Natural killer cell (primary cell): ENCODE results near the gene CATSPERE. TPM values are rescaled to one million over a fixed set of nuclear protein-coding genes. Genes with fewer than 3 reads are reported as not detected.

Experiments used
- ATAC-seq, 3 donors: fragments of 150-1000 bp in 2 of 3; fragments of 200-7000 bp in 1 of 3; cut with Tn5 transposase; 1 replicate in 1 of 3; 2 replicates in 2 of 3; pipeline ENCODE4 v1.10.0; 2021; ENCODE audit warnings: mild to moderate bottlenecking in 2 of 3, moderate library complexity in 2 of 3
- DNase-seq, 2 donors: peaks; one replicate each; pipeline versions ENCODE4 v3.0.0 to v3.0.0-alpha.2; 2013 to 2021; ENCODE audit warnings: mixed read lengths in 1 of 2
- H3K27ac ChIP-seq: one replicate; pipeline ENCODE4 v1.5.1; 2013; ENCODE audit warnings: mild to moderate bottlenecking, low read length
- H3K27me3 ChIP-seq: one replicate; pipeline ENCODE4 v1.6.1; 2013; ENCODE audit warnings: low read length; ENCODE audit not compliant: control insufficient read depth, insufficient read depth
- H3K36me3 ChIP-seq: one replicate; pipeline ENCODE4 v1.6.1; 2013; ENCODE audit warnings: low read length; ENCODE audit not compliant: control insufficient read depth, insufficient read depth
- H3K4me1 ChIP-seq: one replicate; pipeline ENCODE4 v1.6.1; 2013; ENCODE audit warnings: low read length; ENCODE audit not compliant: control insufficient read depth, insufficient read depth
- H3K4me3 ChIP-seq: one replicate; pipeline ENCODE4 v1.5.1; 2013; ENCODE audit warnings: low read length
- H3K9me3 ChIP-seq: one replicate; pipeline ENCODE4 v1.6.1; 2013; ENCODE audit warnings: low read length; ENCODE audit not compliant: control insufficient read depth, insufficient read depth
- H3K27ac Mint-ChIP-seq, 2 donors: one replicate each; pipeline ENCODE4 v1.8.0; 2022; ENCODE audit warnings: mild to moderate bottlenecking in 2 of 2, mixed read lengths in 2 of 2, moderate library complexity in 1 of 2
- H3K27me3 Mint-ChIP-seq, 2 donors: one replicate each; pipeline ENCODE4 v1.8.0; 2022; ENCODE audit warnings: low read depth in 2 of 2, mixed read lengths in 2 of 2
- H3K36me3 Mint-ChIP-seq: one replicate; pipeline ENCODE4 v1.8.0; 2022; ENCODE audit warnings: mixed read lengths
- H3K4me1 Mint-ChIP-seq, 2 donors: one replicate each; pipeline ENCODE4 v1.8.0; 2022; ENCODE audit warnings: mixed read lengths in 2 of 2
- H3K4me3 Mint-ChIP-seq: one replicate; pipeline ENCODE4 v1.8.0; 2022; ENCODE audit warnings: mild to moderate bottlenecking, moderate library complexity, mixed read lengths
- H3K9me3 Mint-ChIP-seq, 2 donors: one replicate each; pipeline ENCODE4 v1.8.0; 2022; ENCODE audit warnings: mixed read lengths in 2 of 2
- CTCF ChIP-seq: fragments of 200-600 bp; IDR thresholded peaks from one replicate; pipeline ENCODE4 v1.8.0; 2022; ENCODE audit warnings: antibody characterized with exemption
- WGBS: methylation state at CpG from one replicate; pipeline ENCODE4 v1.1.7; 2013; ENCODE audit warnings: missing lambda C conversion rate; ENCODE audit not compliant: insufficient coverage; 5-methylcytosine and 5-hydroxymethylcytosine counted together
- intact Hi-C: fragments of 100-400 bp; cut with micrococcal nuclease; formaldehyde crosslinking; loops from one replicate; pipeline ENCODE4 v1.14.2; 2022
- total RNA-seq, 4 donors: library from RNA; stranded (reverse); fragments of 120-200 nt in 1 of 4; gene quantifications; one replicate each; pipeline versions ENCODE4 v1.2.3 to v1.2.4, GENCODE V29; 2013 to 2022

Gene CATSPERE
- total RNA-seq, 3 donors from 2014 or later (not counting 1 experiment from before 2014, with no cell fraction given) = 0.79 to 1.4 (median 0.80) TPM

GRCh38 chr1:244447024-244447423 lies 14.0 kb upstream of the CATSPERE start:
- no peak overlapping the region for H3K27ac ChIP-seq
- H3K4me1 Mint-ChIP-seq = peaks cover 63 to 71% of the 10 kb centered on the region in 2 donors
- H3K27me3 Mint-ChIP-seq = no peaks in the 10 kb centered on the region
- H3K27ac Mint-ChIP-seq = peak overlapping the region; percentile 45 to 85
- intact Hi-C loops = no loop called here
- no peak for DNase-seq
- no peak for ATAC-seq
- no peak overlapping the region for H3K4me3 Mint-ChIP-seq
- no peaks in the 10 kb centered on the region for H3K36me3 Mint-ChIP-seq
- peaks cover 16% of the 10 kb centered on the region for H3K36me3 ChIP-seq
- TF ChIP-seq CTCF = no peak
- H3K4me3 ChIP-seq = no peak overlapping the region
- peaks cover 15% of the 10 kb centered on the region for H3K4me1 ChIP-seq
- no peaks in the 10 kb centered on the region for H3K9me3 ChIP-seq
- no peaks in the 10 kb centered on the region for H3K9me3 Mint-ChIP-seq
- WGBS = no CpG with 5 or more reads among the region's 1 CpG
- no peaks in the 10 kb centered on the region for H3K27me3 ChIP-seq

GRCh38 chr1:244447552-244447951 lies 13.5 kb upstream of the CATSPERE start:
- H3K4me3 Mint-ChIP-seq = peak overlapping the region; percentile 47
- no peaks in the 10 kb centered on the region for H3K27me3 Mint-ChIP-seq
- H3K27ac ChIP-seq = no peak overlapping the region
- H3K4me1 ChIP-seq = peaks cover 15% of the 10 kb centered on the region
- H3K36me3 Mint-ChIP-seq = no peaks in the 10 kb centered on the region
- no peak overlapping the region for H3K4me3 ChIP-seq
- peaks cover 16% of the 10 kb centered on the region for H3K36me3 ChIP-seq
- no peak for ATAC-seq
- H3K4me1 Mint-ChIP-seq = peaks cover 63 to 74% of the 10 kb centered on the region in 2 donors
- H3K9me3 Mint-ChIP-seq = no peaks in the 10 kb centered on the region
- 100% methylated on average over 1 of the region's 2 CpGs for WGBS
- no peaks in the 10 kb centered on the region for H3K27me3 ChIP-seq
- DNase-seq = no peak
- no peak for TF ChIP-seq CTCF
- H3K9me3 ChIP-seq = no peaks in the 10 kb centered on the region
- intact Hi-C loops = no loop called here
- H3K27ac Mint-ChIP-seq = peak overlapping the region; percentile 45 to 85

GRCh38 chr1:244448279-244449036 lies 12.6 kb upstream of the CATSPERE start:
- no peaks in the 10 kb centered on the region for H3K9me3 Mint-ChIP-seq
- Histone ChIP-seq H3K27ac (no peak overlapping the region), H3K4me1 (peaks cover 15% of the 10 kb centered on the region), H3K9me3 (no peaks in the 10 kb centered on the region), H3K36me3 (peaks cover 16% of the 10 kb centered on the region), H3K27me3 (no peaks in the 10 kb centered on the region), H3K4me3 (no peak overlapping the region)
- TF ChIP-seq CTCF = no peak
- DNase-seq (no peak), ATAC-seq (no peak)
- intact Hi-C loops = no loop called here
- H3K36me3 Mint-ChIP-seq = no peaks in the 10 kb centered on the region
- H3K4me1 Mint-ChIP-seq = peaks cover 55 to 64% of the 10 kb centered on the region in 2 donors
- H3K27ac Mint-ChIP-seq = peak overlapping the region; percentile 85 to 88
- WGBS = 91% methylated on average over 4 of the region's 5 CpGs
- no peaks in the 10 kb centered on the region for H3K27me3 Mint-ChIP-seq
- no peak overlapping the region for H3K4me3 Mint-ChIP-seq
